WTC11 (cell line): ENCODE data around the gene PRPSAP2. TPM values are rescaled to one million over a fixed set of nuclear protein-coding genes. Genes with fewer than 3 reads are reported as not detected.

ENCODE experiments used
- ATAC-seq: fragments of 200-7000 bp; cut with Tn5 transposase; 2 replicates; pipeline ENCODE4 v1.10.0; 2021; ENCODE audit warnings: mild to moderate bottlenecking, moderate library complexity
- CTCF ChIA-PET: fragments of 300-600 bp; sonication (Branson Sonifier 250); formaldehyde crosslinking; loops from one replicate; lab custom pipeline; 2021; ENCODE audit warnings: antibody characterized with exemption; lab: Charles Lee
- POLR2A ChIA-PET: fragments of 350-600 bp; sonication (Branson Sonifier 250); formaldehyde crosslinking; loops from one replicate; lab custom pipeline; 2021; ENCODE audit warnings: antibody characterized with exemption; lab: Charles Lee
- DNase-seq: peaks from one replicate; pipeline ENCODE4 v3.0.0; 2021; ENCODE audit warnings: low spot score
- H3K27ac Mint-ChIP-seq: 2 replicates; pipeline ENCODE4 v1.8.0; 2021; ENCODE audit warnings: mixed read lengths
- H3K27me3 Mint-ChIP-seq: 2 replicates; pipeline ENCODE4 v1.8.0; 2021; ENCODE audit warnings: low read depth, mild to moderate bottlenecking, moderate library complexity, mixed read lengths
- H3K36me3 Mint-ChIP-seq: 2 replicates; pipeline ENCODE4 v1.8.0; 2021; ENCODE audit warnings: mixed read lengths
- H3K4me1 Mint-ChIP-seq: 2 replicates; pipeline ENCODE4 v1.8.0; 2022; ENCODE audit warnings: mixed read lengths
- H3K4me3 Mint-ChIP-seq: 2 replicates; pipeline ENCODE4 v1.8.0; 2021; ENCODE audit warnings: mild to moderate bottlenecking, moderate library complexity, mixed read lengths
- H3K9me3 Mint-ChIP-seq: 2 replicates; pipeline ENCODE4 v1.8.0; 2021; ENCODE audit warnings: mixed read lengths
- ATF3 ChIP-seq: sonication (generic); formaldehyde crosslinking; conservative IDR thresholded peaks from 2 replicates; pipeline ENCODE4 v1.8.1; 2022; ENCODE audit warnings: mild to moderate bottlenecking, missing genetic modification reagents
- ATF6 ChIP-seq: sonication (generic); formaldehyde crosslinking; IDR thresholded peaks from 2 replicates; pipeline ENCODE4 v1.8.1; 2023; ENCODE audit warnings: mild to moderate bottlenecking, missing genetic modification reagents
- CBFB ChIP-seq: sonication (generic); formaldehyde crosslinking; IDR thresholded peaks from 2 replicates; pipeline ENCODE4 v1.8.1; 2022; ENCODE audit warnings: mild to moderate bottlenecking, low read depth, missing genetic modification reagents
- CREB1 ChIP-seq: sonication (generic); formaldehyde crosslinking; IDR thresholded peaks from 2 replicates; pipeline ENCODE4 v1.8.0; 2023; ENCODE audit warnings: mild to moderate bottlenecking, missing genetic modification reagents
- E2F1 ChIP-seq: sonication (generic); formaldehyde crosslinking; IDR thresholded peaks from 2 replicates; pipeline ENCODE4 v1.8.0; 2022; ENCODE audit warnings: mild to moderate bottlenecking, missing genetic modification reagents
- EMX1 ChIP-seq: fragments of 250-450 bp; sonication (Bioruptor Pico); IDR thresholded peaks from 2 replicates; pipeline ENCODE4 v1.8.0; 2021; ENCODE audit warnings: mild to moderate bottlenecking
- GTF2I ChIP-seq: fragments of 250-450 bp; sonication (Bioruptor Pico); conservative IDR thresholded peaks from 2 replicates; pipeline ENCODE4 v1.4.0; 2021; ENCODE audit warnings: mild to moderate bottlenecking
- NR2C2 ChIP-seq: sonication (generic); formaldehyde crosslinking; IDR thresholded peaks from 2 replicates; pipeline ENCODE4 v1.8.0; 2022; ENCODE audit warnings: mild to moderate bottlenecking, missing genetic modification reagents
- PRRX2 ChIP-seq: fragments of 250-450 bp; sonication (Bioruptor Pico); IDR thresholded peaks from 2 replicates; pipeline ENCODE4 v1.8.0; 2021; ENCODE audit warnings: mild to moderate bottlenecking
- SOX15 ChIP-seq: fragments of 250-450 bp; sonication (Bioruptor Pico); IDR thresholded peaks from 2 replicates; pipeline ENCODE4 v1.9.0; 2021; ENCODE audit warnings: mild to moderate bottlenecking
- SP1 ChIP-seq: sonication (generic); formaldehyde crosslinking; conservative IDR thresholded peaks from 2 replicates; pipeline ENCODE4 v1.8.1; 2022; ENCODE audit warnings: missing genetic modification reagents
- ZNF396 ChIP-seq: fragments of 250-450 bp; sonication (Bioruptor Pico); IDR thresholded peaks from 2 replicates; pipeline ENCODE4 v1.8.0; 2021; ENCODE audit warnings: mild to moderate bottlenecking, moderate library complexity, borderline replicate concordance
- ZNF423 ChIP-seq: fragments of 250-450 bp; sonication (Bioruptor Pico); IDR thresholded peaks from 2 replicates; pipeline ENCODE4 v2.1.2; 2022; ENCODE audit warnings: mild to moderate bottlenecking, moderate library complexity
- total RNA-seq: library from RNA; stranded (reverse); gene quantifications from 3 replicates; pipeline ENCODE4 v1.2.3, GENCODE V29; 2021
- TF ChIP-seq, protein P1 (sequence below): sonication (generic); formaldehyde crosslinking; IDR thresholded peaks from 2 replicates; pipeline ENCODE4 v1.8.1; 2023; ENCODE audit warnings: mild to moderate bottlenecking, missing genetic modification reagents, moderate library complexity
- TF ChIP-seq, protein P2 (sequence below): sonication (generic); formaldehyde crosslinking; IDR thresholded peaks from 2 replicates; pipeline ENCODE4 v1.8.1; 2023; ENCODE audit warnings: mild to moderate bottlenecking, missing genetic modification reagents, borderline replicate concordance
- TF ChIP-seq, protein P3 (sequence below): fragments of 250-450 bp; sonication (Bioruptor Pico); IDR thresholded peaks from 2 replicates; pipeline ENCODE4 v1.9.0; 2021; ENCODE audit warnings: mild to moderate bottlenecking
- TF ChIP-seq, protein P4 (sequence below): sonication (generic); formaldehyde crosslinking; IDR thresholded peaks from 2 replicates; pipeline ENCODE4 v1.8.0; 2022; ENCODE audit warnings: mild to moderate bottlenecking, missing genetic modification reagents
- TF ChIP-seq, protein P5 (sequence below): fragments of 250-450 bp; sonication (Bioruptor Pico); IDR thresholded peaks from 2 replicates; pipeline ENCODE4 v1.9.0; 2021; ENCODE audit warnings: moderate library complexity, mild to moderate bottlenecking, inconsistent platforms, borderline replicate concordance

The PRPSAP2 gene
- total RNA-seq, 1 experiment from 2014 or later, result 50.9 TPM

DNA sequence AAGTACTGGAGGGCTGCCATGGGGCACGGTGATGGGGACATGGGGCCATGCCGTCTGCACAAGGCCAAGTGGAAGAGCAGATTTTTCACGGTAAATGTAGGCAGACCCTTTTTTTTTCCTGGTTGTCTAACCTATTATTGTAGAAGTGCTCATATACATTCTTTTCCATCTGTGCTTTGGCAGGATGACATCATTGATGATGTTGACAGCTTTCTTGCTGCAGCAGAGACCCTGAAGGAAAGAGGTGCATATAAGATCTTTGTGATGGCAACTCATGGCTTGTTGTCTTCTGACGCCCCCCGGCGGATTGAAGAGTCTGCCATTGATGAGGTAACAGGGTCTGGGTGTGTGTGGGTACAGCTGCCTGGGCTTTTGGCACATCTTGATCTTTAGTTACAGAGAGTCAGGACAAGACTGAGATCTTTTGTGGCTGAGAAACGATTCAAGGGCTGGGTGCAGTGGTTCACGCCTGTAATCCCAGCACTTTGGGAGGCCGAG lies 70.7 kb downstream of the PRPSAP2 start:
- Mint-ChIP-seq H3K27ac (no peak overlapping the region), H3K36me3 (peaks cover 40% of the 10 kb centered on the region), H3K4me3 (no peak overlapping the region), H3K9me3 (no peaks in the 10 kb centered on the region), H3K4me1 (peaks cover 10% of the 10 kb centered on the region), H3K27me3 (no peaks in the 10 kb centered on the region)
- DNase-seq, result no peak
- CTCF ChIA-PET, result interaction anchor here (0.5 to 1.0 kb wide), 2 partner anchors 30 to 585 kb away, joined by 3 to 7 read pairs; no protein-coding TSS in a partner anchor
- TF ChIP-seq, protein P1, sequence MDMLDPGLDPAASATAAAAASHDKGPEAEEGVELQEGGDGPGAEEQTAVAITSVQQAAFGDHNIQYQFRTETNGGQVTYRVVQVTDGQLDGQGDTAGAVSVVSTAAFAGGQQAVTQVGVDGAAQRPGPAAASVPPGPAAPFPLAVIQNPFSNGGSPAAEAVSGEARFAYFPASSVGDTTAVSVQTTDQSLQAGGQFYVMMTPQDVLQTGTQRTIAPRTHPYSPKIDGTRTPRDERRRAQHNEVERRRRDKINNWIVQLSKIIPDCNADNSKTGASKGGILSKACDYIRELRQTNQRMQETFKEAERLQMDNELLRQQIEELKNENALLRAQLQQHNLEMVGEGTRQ (CRISPR knock-in tag), result no peak
- no peak for TF ChIP-seq ZNF423
- TF ChIP-seq, protein P2, sequence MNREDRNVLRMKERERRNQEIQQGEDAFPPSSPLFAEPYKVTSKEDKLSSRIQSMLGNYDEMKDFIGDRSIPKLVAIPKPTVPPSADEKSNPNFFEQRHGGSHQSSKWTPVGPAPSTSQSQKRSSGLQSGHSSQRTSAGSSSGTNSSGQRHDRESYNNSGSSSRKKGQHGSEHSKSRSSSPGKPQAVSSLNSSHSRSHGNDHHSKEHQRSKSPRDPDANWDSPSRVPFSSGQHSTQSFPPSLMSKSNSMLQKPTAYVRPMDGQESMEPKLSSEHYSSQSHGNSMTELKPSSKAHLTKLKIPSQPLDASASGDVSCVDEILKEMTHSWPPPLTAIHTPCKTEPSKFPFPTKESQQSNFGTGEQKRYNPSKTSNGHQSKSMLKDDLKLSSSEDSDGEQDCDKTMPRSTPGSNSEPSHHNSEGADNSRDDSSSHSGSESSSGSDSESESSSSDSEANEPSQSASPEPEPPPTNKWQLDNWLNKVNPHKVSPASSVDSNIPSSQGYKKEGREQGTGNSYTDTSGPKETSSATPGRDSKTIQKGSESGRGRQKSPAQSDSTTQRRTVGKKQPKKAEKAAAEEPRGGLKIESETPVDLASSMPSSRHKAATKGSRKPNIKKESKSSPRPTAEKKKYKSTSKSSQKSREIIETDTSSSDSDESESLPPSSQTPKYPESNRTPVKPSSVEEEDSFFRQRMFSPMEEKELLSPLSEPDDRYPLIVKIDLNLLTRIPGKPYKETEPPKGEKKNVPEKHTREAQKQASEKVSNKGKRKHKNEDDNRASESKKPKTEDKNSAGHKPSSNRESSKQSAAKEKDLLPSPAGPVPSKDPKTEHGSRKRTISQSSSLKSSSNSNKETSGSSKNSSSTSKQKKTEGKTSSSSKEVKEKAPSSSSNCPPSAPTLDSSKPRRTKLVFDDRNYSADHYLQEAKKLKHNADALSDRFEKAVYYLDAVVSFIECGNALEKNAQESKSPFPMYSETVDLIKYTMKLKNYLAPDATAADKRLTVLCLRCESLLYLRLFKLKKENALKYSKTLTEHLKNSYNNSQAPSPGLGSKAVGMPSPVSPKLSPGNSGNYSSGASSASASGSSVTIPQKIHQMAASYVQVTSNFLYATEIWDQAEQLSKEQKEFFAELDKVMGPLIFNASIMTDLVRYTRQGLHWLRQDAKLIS (CRISPR knock-in tag), result no peak
- TF ChIP-seq, protein P3, sequence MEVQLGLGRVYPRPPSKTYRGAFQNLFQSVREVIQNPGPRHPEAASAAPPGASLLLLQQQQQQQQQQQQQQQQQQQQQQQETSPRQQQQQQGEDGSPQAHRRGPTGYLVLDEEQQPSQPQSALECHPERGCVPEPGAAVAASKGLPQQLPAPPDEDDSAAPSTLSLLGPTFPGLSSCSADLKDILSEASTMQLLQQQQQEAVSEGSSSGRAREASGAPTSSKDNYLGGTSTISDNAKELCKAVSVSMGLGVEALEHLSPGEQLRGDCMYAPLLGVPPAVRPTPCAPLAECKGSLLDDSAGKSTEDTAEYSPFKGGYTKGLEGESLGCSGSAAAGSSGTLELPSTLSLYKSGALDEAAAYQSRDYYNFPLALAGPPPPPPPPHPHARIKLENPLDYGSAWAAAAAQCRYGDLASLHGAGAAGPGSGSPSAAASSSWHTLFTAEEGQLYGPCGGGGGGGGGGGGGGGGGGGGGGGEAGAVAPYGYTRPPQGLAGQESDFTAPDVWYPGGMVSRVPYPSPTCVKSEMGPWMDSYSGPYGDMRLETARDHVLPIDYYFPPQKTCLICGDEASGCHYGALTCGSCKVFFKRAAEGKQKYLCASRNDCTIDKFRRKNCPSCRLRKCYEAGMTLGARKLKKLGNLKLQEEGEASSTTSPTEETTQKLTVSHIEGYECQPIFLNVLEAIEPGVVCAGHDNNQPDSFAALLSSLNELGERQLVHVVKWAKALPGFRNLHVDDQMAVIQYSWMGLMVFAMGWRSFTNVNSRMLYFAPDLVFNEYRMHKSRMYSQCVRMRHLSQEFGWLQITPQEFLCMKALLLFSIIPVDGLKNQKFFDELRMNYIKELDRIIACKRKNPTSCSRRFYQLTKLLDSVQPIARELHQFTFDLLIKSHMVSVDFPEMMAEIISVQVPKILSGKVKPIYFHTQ (CRISPR knock-in tag), result no peak
- TF ChIP-seq, protein P4, sequence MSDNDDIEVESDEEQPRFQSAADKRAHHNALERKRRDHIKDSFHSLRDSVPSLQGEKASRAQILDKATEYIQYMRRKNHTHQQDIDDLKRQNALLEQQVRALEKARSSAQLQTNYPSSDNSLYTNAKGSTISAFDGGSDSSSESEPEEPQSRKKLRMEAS, result no peak
- TF ChIP-seq NR2C2 (CRISPR knock-in tag), result no peak
- TF ChIP-seq ATF6, result no peak
- TF ChIP-seq PRRX2, result no peak
- no peak for TF ChIP-seq ZNF396 (CRISPR knock-in tag)
- TF ChIP-seq GTF2I (CRISPR knock-in tag), result no peak
- POLR2A ChIA-PET, result no interaction called here
- no peak for ATAC-seq

- Mint-ChIP-seq H3K27me3 (no peaks in the 10 kb centered on the region), H3K9me3 (no peaks in the 10 kb centered on the region), H3K4me3 (no peak overlapping the region), H3K27ac (peak overlapping the region; percentile 30; the same call in 1 of the 2 replicates), H3K4me1 (no peaks in the 10 kb centered on the region), H3K36me3 (peaks cover 29% of the 10 kb centered on the region)
- ChIA-PET POLR2A (no interaction called here), CTCF (interaction anchor here (0.7 to 2.2 kb wide), 2 partner anchors 19 to 29 kb away, joined by 3 to 9 read pairs; partner anchors contain the start of gene SLC5A10)
- DNase-seq (no peak), ATAC-seq (no peak)
- TF ChIP-seq CREB1 (CRISPR knock-in tag) (no peak), SOX15 (no peak), ATF3 (CRISPR knock-in tag) (no peak), ATF6 (no peak), SP1 (CRISPR knock-in tag) (no peak), EMX1 (CRISPR knock-in tag) (no peak), E2F1 (CRISPR knock-in tag) (no peak), CBFB (no peak)
- TF ChIP-seq, protein P5, sequence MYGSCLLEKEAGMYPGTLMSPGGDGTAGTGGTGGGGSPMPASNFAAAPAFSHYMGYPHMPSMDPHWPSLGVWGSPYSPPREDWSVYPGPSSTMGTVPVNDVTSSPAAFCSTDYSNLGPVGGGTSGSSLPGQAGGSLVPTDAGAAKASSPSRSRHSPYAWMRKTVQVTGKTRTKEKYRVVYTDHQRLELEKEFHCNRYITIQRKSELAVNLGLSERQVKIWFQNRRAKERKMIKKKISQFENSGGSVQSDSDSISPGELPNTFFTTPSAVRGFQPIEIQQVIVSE (CRISPR knock-in tag), result no peak
These were observed 74.6 kb downstream of the PRPSAP2 start for GRCh38 chr17:18932360-18933055.
